ENCODE measurements around the gene IL17RC. TPM values are rescaled to one million over a fixed set of nuclear protein-coding genes. Genes with fewer than 3 reads are reported as not detected.
"Not testable (repeated sequence)": the region's sequence is repeated elsewhere in the genome, so short reads cannot be mapped to it uniquely, and the experiment has no call there.

Gene IL17RC, protein sequence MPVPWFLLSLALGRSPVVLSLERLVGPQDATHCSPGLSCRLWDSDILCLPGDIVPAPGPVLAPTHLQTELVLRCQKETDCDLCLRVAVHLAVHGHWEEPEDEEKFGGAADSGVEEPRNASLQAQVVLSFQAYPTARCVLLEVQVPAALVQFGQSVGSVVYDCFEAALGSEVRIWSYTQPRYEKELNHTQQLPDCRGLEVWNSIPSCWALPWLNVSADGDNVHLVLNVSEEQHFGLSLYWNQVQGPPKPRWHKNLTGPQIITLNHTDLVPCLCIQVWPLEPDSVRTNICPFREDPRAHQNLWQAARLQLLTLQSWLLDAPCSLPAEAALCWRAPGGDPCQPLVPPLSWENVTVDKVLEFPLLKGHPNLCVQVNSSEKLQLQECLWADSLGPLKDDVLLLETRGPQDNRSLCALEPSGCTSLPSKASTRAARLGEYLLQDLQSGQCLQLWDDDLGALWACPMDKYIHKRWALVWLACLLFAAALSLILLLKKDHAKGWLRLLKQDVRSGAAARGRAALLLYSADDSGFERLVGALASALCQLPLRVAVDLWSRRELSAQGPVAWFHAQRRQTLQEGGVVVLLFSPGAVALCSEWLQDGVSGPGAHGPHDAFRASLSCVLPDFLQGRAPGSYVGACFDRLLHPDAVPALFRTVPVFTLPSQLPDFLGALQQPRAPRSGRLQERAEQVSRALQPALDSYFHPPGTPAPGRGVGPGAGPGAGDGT
- total RNA-seq, result 0.78 and 1.1 TPM in 2 replicates

GRCh38 chr3:9916734-9917680 is at the start of gene IL17RC:
TSS of gene IL17RC (plus strand) at chr3:9917098. CDS start at chr3:9917316, 218 bp downstream.
- intact Hi-C loops (cut with micrococcal nuclease), result no loop called here

DNA sequence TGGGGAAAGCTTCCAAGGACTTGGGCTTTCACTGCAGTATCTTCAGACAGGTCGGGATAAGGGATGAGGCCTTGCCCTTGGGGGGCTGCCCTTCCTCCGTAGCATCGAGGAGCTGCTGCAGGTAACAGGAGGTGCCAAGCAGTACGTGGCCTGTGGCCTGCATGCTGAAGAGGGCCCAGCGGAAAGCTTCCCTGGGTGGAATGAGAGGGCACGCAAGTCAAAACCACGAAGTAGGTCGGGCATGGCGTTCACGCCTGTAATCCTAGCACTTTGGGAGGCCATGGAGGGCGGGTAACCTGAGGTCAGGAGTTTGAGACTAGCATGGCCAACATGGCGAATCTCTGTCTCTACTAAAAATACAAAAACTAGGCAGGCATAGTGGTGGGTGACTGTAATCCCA is 49.8 kb upstream of the IL17RC start:
- intact Hi-C loops (cut with micrococcal nuclease), result no loop called here

DNA sequence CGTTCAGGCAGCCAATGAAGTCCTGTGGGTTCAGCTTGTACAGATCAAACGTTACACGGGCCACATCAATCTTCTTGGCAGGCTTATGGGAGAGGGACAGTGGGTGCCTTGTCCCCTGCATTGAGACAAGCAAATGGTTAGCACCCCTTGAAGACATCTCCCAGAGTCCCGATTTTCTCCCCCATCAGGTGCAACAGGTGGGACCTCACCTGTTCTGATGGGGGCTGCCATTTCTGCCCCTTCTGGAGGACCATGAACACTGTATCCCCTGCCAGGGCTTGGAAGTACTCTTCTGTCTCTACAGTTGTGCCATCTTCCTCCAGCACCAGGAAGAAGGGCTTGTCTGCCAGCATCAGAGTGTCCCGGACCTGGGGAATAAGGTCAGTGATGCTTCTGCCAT is 46.9 kb upstream of the IL17RC start:
- intact Hi-C loops (cut with micrococcal nuclease), result no loop called here

DNA sequence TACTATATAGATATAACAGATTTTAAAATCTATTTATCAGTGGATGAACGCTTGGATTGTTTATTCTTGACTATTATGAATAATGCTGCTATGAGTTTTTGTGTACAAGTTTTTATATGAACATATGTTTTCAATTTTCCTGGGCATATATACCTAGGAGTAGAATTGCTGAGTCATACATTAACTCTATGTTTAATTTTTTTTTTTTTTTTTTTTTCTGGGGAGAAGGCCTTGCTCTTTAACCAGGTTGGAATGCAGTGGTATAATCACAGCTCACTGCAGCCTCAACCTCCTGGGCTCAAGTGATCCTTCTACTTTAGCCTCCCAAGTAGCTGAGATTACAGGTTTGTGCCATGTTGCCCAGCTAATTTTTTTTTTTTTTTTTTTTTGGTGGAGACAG is 45.9 kb upstream of the IL17RC start:
- intact Hi-C loops (cut with micrococcal nuclease), result no loop called here

GRCh38 chr3:9872067-9872466 is 44.8 kb upstream of the IL17RC start:
- intact Hi-C loops (cut with micrococcal nuclease), result not testable (repeated sequence)

DNA sequence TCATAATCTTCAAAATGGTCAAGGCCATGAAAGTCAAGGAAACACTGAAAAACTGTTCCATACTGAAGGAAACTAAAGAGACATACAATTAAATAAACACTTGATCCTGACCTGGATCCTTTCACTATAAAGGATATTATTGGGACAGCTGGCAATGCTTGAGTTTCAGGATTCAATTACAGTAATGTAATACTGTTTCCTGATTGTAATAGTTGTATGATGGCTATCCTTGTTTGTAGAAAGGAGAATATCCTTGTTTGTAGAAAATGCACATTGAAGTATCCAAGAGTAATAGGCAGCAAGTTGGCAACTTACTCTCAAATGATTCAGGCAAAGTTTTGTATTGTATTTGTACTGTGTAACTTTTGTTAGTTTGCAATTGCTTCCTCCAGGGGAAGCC is 41.5 kb upstream of the IL17RC start:
- intact Hi-C loops (cut with micrococcal nuclease), result no loop called here

DNA sequence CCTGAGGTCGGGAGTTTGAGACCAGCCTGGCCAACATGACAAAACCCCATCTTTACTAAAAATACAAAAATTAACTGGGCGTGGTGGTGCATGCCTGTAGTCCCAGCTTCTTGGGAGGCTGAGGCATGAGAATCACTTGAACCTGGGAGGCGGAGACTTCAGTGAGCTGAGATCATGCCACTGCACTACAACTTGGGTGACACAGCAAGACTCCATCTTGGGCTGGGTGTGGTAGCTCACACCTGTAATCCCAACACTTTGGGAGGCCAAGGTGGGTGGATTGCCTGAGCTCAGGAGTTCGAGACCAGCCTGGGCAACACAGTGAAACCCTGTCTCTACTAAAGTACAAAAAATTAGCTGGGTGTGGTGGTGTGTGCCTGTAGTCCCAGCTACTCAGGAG is 40.6 kb upstream of the IL17RC start:
- intact Hi-C loops (cut with micrococcal nuclease), result not testable (repeated sequence)

DNA sequence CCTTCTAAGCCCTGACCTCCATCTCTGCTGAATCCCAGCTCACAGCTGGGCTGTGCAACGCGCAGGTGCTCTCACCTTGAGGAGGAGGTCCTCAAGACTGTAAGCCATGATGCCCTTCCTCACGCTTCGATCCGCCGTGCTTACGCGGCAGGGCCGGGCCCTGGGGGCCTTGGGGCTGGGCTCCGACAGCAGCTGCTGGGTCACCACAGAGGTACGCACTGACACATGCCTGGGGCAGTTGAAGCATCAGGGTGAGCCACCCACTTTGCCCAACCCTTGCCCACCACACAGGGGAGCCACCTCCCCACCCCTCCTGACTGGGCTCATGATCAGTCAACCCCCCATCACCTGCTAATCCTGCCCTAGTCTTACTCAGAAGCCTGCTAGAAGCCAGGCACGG is 39.9 kb upstream of the IL17RC start:
- intact Hi-C loops (cut with micrococcal nuclease), result no loop called here

DNA sequence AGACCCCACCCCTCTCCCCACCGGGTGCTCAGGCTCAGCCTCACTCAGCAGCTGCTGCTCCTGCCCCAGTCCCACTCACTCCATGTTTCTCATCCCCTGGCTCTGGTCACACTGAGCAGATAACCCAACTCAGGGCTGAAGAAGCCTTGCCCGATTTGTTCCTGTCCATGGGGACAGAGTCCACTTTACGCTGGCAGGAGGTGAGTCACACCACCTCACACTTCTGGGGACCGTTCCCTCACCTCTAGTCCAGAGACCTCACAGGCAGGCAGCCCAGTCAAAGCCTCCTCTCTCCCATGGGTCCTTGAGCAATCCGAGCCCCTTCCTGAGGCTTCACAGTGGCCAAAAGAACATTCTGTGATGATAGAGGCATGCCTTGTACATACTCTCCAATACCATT is 38.2 kb upstream of the IL17RC start:
- intact Hi-C loops (cut with micrococcal nuclease), result no loop called here

- intact Hi-C loops (cut with micrococcal nuclease), result no loop called here
Measured at GRCh38 chr3:9879830-9880549, 36.9 kb upstream of the IL17RC start, which contains the start of gene CIDEC. TSS of gene CIDEC (minus strand) at chr3:9880253. CDS start at chr3:9878486, 1,767 bp downstream.

- intact Hi-C loops (cut with micrococcal nuclease), result no loop called here
Measured at GRCh38 chr3:9881441-9881840, 35.5 kb upstream of the IL17RC start.

DNA sequence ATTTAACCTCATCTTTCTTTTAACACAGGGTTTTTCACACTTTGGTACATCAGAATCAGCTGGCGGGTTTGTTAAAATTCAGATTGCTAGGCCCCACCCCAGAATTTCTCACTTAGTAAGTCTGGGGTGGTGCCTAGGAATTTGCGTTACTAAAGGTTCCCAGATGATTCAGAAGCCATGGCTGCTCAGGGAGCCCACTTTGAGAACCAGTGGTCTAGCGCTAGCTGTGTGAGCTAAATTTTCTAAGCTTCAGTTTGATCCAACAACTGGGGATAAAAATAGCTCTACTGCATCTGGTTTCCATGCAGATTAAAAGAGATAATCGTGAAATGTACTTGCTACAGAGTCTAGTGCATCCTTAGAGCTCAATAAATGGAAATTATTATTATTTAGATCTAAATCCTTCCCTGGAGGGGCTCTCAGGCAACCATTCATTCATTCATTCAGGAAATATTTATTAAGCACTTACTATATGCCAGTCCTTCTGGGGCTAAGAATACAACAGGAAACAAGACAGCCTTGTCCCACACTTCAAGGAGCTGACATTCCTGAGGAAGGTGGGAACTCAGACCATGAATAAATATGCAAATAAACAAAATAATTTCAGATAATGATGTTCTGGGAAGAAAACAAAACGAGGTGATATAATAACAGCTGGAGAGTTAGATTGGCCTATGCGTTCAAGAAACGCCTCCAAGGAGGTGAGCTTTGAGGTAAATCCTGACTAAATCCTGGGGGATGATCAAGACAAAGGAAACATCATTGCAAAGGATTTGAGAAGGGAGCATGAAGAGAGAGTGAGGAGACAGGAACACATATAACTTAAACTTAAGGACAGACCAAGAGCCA is 33.0 kb upstream of the IL17RC start:
- intact Hi-C loops (cut with micrococcal nuclease), result no loop called here

- intact Hi-C loops (cut with micrococcal nuclease), result no loop called here
Measured at GRCh38 chr3:9884555-9885165, 32.2 kb upstream of the IL17RC start.

GRCh38 chr3:9886328-9886727 is 30.6 kb upstream of the IL17RC start:
- intact Hi-C loops (cut with micrococcal nuclease), result no loop called here

GRCh38 chr3:9887480-9887879 is 29.4 kb upstream of the IL17RC start:
- intact Hi-C loops (cut with micrococcal nuclease), result no loop called here

GRCh38 chr3:9888540-9888939 is 28.4 kb upstream of the IL17RC start:
- intact Hi-C loops (cut with micrococcal nuclease), result no loop called here

GRCh38 chr3:9889405-9889804 is 27.5 kb upstream of the IL17RC start:
- intact Hi-C loops (cut with micrococcal nuclease), result no loop called here

- intact Hi-C loops (cut with micrococcal nuclease), result loop anchor here (1.0 to 2.0 kb wide), 17 partner anchors 12 to 494 kb away; partner anchors contain the start of genes BRK1, BRPF1, CRELD1 and EMC3
Measured at GRCh38 chr3:9890249-9891071, 26.4 kb upstream of the IL17RC start, which contains the start of gene JAGN1. TSS of gene JAGN1 (plus strand) at chr3:9890610. CDS start at chr3:9890723, 113 bp downstream.
